ENCODE results near the gene BCAS3.

GRCh38 chr17:61363601-61364462 is 686.2 kb downstream of the BCAS3 start:
- TF ChIP-seq, protein P1, sequence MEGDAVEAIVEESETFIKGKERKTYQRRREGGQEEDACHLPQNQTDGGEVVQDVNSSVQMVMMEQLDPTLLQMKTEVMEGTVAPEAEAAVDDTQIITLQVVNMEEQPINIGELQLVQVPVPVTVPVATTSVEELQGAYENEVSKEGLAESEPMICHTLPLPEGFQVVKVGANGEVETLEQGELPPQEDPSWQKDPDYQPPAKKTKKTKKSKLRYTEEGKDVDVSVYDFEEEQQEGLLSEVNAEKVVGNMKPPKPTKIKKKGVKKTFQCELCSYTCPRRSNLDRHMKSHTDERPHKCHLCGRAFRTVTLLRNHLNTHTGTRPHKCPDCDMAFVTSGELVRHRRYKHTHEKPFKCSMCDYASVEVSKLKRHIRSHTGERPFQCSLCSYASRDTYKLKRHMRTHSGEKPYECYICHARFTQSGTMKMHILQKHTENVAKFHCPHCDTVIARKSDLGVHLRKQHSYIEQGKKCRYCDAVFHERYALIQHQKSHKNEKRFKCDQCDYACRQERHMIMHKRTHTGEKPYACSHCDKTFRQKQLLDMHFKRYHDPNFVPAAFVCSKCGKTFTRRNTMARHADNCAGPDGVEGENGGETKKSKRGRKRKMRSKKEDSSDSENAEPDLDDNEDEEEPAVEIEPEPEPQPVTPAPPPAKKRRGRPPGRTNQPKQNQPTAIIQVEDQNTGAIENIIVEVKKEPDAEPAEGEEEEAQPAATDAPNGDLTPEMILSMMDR (conservative IDR thresholded peaks at IDR 0.05) = no peak
- no peak for TF ChIP-seq ZFX (IDR thresholded peaks at IDR 0.05)

Data from C4-2B (cell line).